HL-60/S4 treated with phorbol 12-myristate 13-acetate at 8.2 ng/mL for 4 days and 3 days (cell line): Measurements from ENCODE around the gene IER3IP1.
"Not testable (repeated sequence)": the region's sequence is repeated elsewhere in the genome, so short reads cannot be mapped to it uniquely, and the experiment has no call there.

ENCODE experiments used
- in situ Hi-C: fragments of 300-500 bp; cut with MboI; formaldehyde crosslinking; loops from 2 replicates; pipeline ENCODE4 v1.15.0; 2022; ENCODE audit warnings: low sequenced_read_pairs

Gene IER3IP1

GRCh38 chr18:47160256-47160655, 15.9 kb downstream of the IER3IP1 start:
- in situ Hi-C loops = no loop called here

GRCh38 chr18:47158404-47158803, 17.8 kb downstream of the IER3IP1 start:
- in situ Hi-C loops = not testable (repeated sequence)

- in situ Hi-C loops = no loop called here
These were observed 24.7 kb downstream of the IER3IP1 start for GRCh38 chr18:47151439-47151838.

GRCh38 chr18:47150824-47151366, 25.3 kb downstream of the IER3IP1 start:
- in situ Hi-C loops = no loop called here

- in situ Hi-C loops = no loop called here
These were observed 25.9 kb downstream of the IER3IP1 start, which contains the start of gene HDHD2 for GRCh38 chr18:47150029-47150823. TSS of gene HDHD2 (minus strand) at chr18:47150500. CDS start at chr18:47136439, 14,061 bp downstream.

- in situ Hi-C loops = no loop called here
These were observed 26.6 kb downstream of the IER3IP1 start for GRCh38 chr18:47149457-47150028.

- in situ Hi-C loops = no loop called here
These were observed 30.0 kb downstream of the IER3IP1 start for GRCh38 chr18:47146206-47146605.

GRCh38 chr18:47143899-47144485, 32.2 kb downstream of the IER3IP1 start:
- in situ Hi-C loops = no loop called here

GRCh38 chr18:47143153-47143552, 33.0 kb downstream of the IER3IP1 start:
- in situ Hi-C loops = no loop called here

GRCh38 chr18:47141289-47141688, 34.9 kb downstream of the IER3IP1 start:
- in situ Hi-C loops = no loop called here

GRCh38 chr18:47121146-47121545, 55.0 kb downstream of the IER3IP1 start:
- in situ Hi-C loops = no loop called here

GRCh38 chr18:47120428-47120827, 55.7 kb downstream of the IER3IP1 start:
- in situ Hi-C loops = no loop called here

- in situ Hi-C loops = no loop called here
These were observed 57.2 kb downstream of the IER3IP1 start for GRCh38 chr18:47118981-47119380.

GRCh38 chr18:47115205-47115604, 61.0 kb downstream of the IER3IP1 start:
- in situ Hi-C loops = no loop called here

GRCh38 chr18:47113796-47114540, 62.2 kb downstream of the IER3IP1 start:
- in situ Hi-C loops = no loop called here

GRCh38 chr18:47110492-47111274, 65.5 kb downstream of the IER3IP1 start:
- in situ Hi-C loops = no loop called here

GRCh38 chr18:47109720-47110119, 66.4 kb downstream of the IER3IP1 start:
- in situ Hi-C loops = no loop called here

GRCh38 chr18:47108998-47109405, 67.2 kb downstream of the IER3IP1 start:
- in situ Hi-C loops = no loop called here

GRCh38 chr18:47108373-47108772, 67.8 kb downstream of the IER3IP1 start:
- in situ Hi-C loops = no loop called here
